HG03575 (cell line): ENCODE measurements around the gene NAPA.

ENCODE experiments used
- ATAC-seq: cut with Tn5 transposase; IDR thresholded peaks from one replicate; pipeline ENCODE4 v1.9.1; 2021; ENCODE audit not compliant: unreplicated experiment, insufficient number of reproducible peaks, low FRiP score; ENCODE audit errors: extremely low read depth

The NAPA gene

DNA sequence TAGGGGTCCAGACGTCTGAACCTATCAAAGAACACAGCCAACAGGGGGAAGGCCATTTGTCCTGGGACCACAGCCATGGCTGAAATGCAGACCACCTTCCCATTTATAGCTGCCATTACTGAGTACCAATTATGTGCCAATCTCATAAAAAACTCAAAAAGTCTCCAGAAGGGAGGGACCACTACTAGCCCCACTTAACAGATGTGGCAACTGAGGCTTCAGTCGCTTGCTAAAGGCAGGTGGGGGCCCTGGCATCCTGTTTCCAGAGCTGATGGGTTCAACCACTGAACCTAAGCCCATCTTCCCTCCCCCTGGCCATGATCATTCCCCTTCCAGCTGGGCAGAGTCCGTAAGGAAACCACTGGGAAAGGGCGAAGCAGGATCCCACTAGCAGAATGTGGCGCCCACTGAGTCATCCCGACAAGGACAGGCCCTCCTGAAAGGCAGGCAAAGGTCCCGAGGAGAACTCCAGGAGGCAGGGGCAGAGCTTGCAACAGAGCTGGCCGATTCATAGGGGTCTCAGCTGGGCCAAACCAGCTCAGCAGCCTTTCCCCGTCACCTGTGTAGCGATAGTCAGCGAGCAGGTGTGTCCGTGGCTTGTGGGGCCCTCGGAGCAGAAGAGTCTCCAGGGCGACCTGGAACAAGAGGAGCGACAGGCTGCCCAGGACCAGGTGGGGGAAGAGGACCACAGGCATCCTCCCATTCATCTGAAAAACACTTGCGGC is 14.3 kb upstream of the NAPA start:
- no peak for ATAC-seq

DNA sequence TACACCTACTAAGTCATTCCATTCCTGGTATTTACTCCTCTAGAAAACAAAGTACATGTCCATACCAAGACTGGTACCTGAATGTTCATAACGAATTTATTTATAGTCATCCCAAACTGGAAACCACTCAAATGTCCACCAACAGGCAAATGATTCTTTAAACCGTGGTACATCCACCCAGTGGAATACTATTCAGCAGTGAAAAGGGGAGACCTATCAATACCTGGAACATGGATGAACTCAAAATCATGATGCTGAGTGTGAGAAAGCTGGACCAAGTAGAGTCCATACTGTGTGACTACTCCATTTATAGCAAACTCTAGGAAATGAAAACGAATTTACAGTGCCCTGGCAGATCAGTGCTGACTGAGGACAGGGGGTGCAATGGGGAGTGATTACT is 11.9 kb upstream of the NAPA start:
- ATAC-seq, result no peak

DNA sequence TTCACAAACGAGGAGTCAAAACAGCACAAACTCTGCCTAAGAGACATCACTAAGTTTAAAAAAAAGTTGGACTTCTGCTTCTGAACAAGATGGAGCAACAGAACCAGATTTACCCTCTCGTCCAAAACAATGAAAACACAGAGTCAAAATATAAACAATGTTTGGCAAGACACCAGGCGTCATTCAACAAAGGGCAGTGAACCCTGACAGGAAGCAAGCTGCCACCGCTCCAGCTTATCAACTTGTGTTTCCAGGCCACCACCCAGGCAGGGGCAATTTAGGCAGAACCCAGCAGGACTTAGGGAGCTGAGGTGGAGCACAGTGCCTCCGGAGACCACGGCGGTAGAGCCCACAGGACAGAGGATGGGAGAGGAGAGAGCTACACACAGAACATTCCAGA is 8.6 kb upstream of the NAPA start:
- no peak for ATAC-seq

DNA sequence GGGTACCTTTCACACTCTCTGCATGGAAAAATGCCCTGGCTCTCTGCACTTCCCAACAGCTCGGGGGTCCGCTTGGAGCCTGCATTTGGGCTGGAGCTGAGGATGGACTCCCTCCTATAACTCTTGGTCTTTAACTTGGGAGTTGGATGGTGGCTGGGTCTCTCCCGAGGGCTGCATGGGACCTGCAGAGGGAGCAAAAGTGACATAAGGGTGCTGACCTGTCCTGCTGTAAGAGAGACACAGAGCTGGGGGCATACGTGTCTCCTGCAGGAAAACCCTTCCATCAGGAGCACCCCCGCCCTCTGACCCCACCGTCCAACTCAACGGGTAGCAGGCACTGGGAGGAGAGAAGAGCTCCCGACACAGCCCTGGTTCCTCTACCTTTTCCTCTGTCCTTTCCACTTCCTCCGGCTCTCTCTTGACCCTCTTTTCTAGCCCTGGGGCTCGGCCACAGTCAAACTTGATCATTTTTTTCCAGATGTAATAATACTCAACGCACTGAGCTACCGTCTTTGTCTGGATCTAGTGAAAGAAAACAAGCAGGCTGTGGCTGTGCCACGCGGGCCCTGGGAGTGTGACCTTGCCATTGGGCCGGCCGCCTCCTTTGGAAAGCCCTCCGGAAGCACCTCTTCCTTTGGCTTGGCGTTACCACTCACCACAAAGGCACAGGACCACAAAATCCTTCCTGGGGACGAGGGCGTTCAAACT is 6.8 kb upstream of the NAPA start:
- no peak for ATAC-seq

DNA sequence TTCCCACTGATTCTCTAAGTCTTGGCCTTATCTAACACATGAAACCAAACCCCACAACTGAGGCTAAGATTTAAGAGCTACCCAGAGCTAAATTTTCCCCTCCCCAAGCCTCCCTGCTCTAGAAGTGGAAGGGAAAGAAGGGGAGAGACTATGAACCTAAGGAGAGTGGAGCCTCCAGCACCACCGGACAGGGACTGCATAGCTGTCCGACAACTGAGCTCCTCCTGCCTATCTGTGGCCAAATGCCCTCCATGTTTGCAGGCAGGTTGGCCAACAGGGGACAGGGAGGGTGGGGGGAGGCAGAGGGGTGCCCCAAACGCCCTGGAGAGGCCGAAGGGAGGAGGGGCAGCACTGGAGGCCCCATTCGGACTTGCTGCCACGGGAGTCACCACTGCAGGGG is 6.0 kb upstream of the NAPA start:
- no peak for ATAC-seq

DNA sequence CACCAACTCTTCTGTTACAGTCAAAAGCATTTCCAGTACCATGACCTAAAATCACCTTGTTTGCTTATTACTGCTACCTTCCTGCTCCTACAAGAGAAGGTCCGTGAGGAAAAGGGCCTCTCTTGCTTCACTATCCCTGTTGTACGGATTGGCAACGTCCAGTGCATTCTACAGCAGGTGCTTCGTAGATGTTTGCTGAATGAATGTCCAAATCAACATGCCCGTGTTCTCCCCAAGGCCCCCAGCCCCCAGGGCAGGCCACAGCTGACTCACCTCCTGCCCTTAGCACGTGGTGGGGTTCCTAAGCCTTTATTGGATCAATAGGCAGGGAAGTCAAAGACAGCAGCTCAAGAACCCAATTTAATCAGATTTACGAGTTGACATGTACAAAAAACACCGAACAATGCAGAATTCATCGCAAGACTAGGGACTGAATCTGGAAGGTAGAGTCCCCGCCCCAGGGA is 5.5 kb upstream of the NAPA start:
- no peak for ATAC-seq

DNA sequence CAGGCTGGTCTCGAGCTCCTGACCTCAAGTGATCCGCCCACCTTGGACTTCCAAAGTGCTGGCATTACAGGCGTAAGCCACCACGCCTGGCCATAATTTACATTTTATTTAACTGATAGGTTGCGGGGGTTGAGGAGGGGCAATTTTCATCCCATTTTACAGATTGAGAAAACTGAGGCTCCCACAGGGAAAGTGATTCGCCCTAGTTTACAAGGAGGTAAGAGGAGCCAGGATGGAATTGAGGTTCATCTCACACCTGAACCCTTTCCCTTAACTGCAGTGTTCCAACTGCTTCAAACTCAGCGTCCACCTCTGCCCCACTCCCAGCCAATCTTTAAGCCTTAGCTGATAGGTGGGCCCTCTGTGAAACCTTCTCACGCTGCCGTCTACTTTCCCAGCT is 4.0 kb upstream of the NAPA start:
- no peak for ATAC-seq

DNA sequence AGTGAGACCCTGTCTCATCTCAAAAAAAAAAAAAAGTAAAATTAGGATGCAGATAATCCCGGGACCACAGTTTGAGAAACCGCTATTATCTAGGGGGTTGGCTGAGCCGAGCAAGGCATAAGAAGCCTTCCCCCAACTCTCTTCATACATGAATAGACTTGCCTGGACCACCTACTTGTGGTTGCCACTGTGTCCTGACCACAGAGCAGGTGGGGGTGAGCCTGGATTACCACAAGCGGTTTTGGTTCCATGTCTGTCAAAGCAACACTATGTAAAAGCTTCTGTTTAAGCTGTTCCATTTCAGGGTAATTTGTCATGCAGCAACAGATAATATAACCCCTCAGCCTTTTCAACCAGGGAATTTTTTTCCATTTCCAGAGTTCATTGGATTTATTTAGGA is 3.3 kb upstream of the NAPA start:
- ATAC-seq, result no peak

DNA sequence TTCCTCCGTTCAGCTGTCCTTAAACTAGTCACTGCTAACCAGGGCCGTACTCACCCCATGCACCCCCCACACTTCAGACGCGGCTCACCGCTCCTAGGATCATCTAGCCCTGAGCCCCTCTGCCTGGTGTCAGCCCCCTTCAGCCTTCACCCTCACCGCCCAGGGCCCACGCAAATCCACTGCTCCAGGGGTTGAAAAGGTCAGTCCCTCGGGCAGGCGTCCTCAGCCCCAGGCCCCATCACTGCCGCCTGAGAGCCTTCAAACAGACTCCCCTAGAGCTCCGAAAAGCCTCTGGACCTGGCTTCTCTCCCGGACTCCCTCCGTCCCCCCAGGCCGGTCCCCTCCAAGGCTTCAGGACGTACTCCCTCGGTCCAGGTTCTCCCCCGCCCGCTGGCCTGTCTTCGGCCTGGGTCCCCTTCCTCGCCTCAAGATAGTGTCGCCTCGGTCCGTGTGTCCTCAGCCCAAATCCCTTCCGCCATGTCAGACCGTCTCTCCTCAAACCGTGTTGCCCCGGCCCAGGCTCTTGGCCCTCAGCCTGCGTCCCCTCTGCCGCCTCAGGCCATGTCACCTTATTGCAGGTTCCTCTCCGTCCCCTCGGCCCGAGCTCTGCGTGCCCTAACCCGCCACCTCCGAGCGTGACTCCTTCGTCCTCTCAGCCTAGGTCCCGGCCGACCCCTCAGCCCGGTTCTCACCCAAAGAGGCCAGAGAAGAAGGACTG is 553 bp downstream of the NAPA start:
- no peak for ATAC-seq

DNA sequence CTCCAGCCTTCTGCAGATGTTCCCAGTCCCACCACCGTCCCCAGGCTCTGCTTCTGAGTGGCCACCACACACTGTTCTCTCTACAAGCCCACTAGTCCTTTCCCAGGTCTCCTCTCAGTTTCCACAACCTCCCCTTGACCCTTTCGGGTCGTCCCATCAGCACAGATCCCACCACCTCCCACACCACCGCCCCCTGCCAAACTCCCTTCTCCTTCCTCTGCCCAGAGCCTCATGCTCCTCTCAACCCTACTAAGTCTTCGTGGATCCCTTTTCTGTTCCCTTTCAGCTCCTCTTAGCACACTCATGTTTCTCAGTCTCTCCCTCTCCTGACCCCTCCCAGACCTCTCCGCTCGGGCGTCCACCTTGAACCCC is 1.9 kb downstream of the NAPA start:
- ATAC-seq, result no peak

DNA sequence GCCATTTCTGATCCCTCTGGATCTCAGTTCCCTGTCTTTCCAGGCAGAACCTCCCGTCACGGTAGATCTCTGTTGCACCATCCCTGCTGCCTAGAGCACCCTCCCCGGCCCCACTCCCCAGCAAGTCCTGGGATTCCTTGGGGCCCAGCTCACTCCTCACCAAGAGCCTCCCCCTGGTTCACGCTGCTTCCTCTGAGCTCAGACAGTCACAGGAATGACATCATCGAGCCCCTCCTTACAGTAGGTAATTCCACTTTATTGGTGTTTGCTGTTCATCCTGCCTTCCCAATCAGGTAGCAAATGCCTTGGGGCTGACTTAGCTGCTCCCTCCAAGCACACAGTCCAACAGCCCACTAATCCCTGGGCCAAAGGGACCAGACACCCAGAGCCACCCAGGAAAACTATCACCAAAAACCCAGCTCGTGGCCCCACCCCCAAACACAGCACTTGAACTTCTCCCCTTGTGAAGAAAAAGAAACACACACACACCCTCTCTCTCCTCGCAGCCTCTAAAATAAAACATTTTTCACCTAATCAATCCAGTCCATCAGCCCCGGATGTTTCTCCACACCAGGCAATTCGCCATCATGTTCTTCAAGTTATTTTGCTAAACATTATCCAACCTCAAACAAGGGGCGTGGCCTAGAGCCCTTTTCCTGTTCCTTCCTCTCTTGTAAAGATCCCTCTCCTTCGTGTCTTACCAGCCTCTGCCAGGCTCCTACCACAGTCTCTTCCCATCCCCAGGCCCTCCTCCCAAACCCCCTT is 2.5 kb downstream of the NAPA start:
- no peak for ATAC-seq

DNA sequence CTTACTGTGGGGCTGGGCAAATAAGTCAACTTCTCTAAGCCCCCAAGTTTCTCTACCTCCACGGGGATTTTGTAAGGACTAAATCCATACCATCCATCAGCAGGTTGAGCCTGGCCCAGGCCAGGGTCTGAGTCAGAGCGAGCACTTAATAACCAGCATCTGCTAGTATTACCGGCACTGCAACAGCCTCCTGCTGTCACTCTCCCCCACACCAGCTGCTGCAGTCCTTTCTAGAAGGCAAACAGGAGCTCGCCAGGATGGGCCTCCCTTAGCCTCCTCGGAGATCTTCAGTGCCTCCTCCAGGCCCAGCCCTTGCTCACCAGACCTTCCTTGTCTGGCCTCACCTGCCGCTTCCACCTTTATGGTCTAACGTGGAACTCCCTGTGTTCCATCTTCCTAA is 3.2 kb downstream of the NAPA start:
- ATAC-seq, result no peak

DNA sequence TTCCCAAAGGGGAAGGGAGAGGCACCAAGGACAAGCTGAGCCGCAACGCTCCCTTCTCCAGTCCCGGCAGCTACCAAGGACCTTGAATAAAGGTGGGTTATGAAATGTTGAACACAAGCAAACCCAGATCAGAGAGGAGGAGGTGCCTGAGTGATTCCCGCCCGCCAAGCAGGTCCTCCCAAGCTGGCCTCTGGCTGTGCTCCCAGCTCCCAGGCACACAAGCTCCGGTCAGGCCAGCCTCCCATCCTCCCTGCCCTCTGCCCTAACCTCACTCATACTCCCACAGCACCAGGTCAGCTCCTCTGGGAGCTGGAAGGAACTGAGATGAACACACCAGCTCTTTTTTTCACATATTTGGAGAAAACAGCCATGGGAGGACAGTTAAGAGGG is 3.7 kb downstream of the NAPA start:
- no peak for ATAC-seq

DNA sequence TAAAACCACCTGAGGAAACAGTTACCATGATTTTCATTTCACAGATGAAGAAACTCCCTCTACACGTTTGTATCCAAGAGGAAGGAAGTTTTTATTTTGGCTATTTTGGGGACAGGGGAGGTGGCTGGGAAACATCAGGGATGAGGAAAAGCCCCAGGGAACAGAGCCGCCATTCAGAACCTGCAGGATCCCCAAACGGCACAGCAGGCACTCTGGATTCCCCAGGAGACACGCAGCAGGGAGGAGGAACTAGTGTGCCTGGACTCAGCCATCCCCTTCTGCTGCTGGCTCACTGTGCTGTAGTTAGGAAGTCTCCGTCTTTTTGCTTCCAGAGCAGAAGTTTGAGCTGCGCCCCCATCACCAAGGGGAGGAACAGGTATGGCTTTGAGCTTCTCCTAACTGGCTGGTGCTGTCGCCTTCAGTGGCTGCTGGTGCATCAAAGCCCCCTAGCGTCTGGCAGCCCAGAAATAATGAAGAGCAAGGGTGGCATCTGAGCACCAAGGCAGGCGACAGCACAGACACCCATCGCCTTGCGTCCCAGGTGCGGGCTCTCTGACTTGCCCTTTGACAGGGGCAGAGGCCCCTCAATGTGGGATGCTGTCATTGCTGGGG is 4.2 kb downstream of the NAPA start:
- ATAC-seq, result no peak

DNA sequence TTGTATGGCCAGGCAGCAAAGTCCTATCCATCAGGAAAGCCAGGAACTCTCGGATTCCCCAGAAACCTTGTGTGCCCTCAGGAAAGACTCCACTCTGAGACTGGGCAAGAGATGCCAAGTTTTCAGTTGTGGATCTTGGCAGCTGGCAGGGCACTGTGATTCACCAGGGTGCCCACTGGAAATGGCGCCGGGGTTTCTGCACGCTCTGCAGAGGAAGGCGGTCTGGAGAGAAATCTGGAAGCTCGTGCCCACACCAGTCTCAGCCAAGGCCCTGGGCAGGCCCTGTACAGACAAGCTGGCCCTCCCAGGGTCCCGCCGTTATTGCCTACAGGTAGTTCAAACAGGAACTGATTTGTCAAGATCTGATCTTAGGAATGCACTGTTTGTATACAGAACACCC is 4.9 kb downstream of the NAPA start:
- no peak for ATAC-seq

DNA sequence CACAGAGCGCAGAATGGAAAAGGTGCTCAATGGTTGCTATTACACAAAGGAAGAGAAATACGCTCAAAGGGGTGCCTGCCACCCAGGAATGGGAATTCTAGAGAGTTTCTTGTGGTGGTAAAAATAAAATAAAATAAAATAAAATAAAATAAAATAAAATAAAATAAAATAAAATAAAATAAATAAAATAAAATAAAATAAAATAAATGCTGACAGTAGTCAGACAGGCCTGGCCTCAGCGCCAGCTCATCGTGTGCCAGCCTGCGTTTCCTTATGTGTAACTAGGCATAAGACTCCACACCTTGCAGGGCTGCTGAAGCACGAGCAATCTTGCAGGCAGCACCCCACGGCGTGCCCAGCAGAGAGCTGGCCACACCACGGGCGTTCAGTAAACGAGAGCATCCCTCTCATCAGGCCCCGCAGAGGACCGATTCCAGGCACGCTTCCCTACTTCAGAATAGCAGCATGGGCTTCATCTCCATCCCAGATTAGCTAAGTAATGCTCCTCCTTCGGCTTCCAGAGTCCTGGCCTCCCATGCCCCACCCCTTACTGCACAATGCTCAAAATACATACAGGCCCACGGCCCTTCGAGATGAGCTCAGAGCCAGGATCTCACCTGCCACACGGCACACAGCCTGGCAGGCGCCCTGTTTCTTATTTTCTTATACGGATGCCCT is 5.6 kb downstream of the NAPA start:
- ATAC-seq, result no peak

DNA sequence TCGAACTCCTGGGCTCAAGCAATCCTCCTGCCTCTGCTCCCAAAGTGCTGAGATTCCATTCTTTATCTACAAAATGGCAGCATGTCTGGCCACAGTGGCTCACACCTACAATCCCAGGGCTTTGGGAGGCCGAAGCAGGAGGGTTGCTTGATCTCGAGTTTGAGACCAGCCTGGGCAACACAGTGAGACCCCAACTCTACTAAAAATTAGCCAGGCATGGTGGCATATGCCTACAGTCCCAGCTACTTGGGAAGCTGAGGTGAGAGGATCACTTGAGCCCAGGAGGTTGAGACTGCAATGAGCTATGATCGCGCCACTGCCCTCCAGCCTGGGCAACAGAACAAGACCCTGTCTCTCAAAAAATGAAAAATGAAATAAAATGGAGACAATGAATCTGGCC is 6.1 kb downstream of the NAPA start:
- no peak for ATAC-seq

DNA sequence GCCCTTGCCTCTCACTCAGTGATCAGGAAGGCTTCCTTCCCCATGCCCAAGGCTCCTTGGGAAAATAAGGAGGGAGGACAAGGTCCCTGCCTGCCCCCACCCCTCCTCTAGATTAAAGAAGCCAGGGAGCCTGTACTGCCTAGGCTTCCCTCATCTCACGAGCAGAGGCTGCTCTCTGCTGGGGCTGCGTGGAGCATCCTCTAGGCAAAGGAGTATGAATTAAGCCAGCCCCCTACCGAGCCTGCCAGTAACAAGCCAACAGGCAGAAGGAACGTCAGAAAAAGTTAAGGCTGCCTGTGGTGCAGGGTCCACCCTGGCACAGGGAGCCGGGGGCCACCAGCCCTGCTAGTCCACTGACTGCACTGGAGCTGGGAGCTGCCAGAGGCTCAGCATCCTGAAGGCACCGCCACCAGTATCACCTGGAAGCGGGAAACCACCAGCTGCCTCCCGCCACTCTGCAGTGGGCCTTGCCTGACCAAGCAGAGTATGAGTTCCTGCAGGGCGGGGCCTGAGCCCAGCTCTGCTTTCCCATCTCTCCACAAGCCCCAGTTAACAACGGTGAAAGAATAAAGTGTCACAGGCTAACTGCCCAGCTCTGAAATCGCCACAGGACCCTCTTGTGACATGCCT is 6.8 kb downstream of the NAPA start:
- ATAC-seq, result no peak
